NCI-H526 (cell line): ENCODE measurements around the gene SLU7.

ENCODE experiments used
- DNase-seq, 2 experiments: peaks; one replicate each; lab custom pipeline; 2025; lab: John Stamatoyannopoulos, UW

Gene SLU7

DNA sequence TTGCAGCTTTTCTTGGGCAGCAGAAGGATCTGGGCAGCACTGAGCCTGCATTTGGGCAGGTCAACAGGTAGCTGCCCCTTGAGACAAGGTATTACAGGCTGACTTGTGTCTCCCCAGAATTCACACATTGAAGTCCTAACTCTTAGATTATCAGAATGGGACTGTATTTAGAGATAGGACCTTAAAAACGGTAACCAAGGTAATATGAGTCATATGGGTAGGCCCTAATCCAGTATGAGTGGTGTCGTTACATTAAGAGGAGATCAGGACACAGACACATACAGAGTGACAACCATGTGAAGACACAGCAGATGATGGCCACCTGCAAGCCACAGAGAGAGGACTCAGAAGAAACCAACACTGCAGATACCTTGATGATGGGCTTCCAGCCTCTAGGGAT lies 51.6 kb downstream of the SLU7 start:
- DNase-seq = no peak

DNA sequence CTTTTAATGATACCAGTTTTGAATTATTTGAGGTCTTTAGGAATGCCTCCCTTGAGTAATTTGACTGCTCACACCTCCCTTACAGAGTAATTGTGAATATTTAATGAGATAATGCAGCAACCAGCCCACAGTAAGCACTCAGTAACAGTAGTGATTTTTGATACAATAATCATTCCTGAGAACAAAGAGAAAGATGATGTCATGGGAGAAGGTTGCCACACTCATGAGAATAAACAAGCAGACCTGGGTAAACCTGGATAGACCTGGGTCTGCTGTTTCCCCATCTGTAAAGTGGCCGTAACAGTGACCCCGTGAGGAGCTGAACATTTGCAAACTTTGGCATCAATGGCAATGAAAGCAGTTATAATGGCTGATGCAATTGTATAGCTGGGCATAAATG lies 52.7 kb downstream of the SLU7 start:
- DNase-seq = no peak

DNA sequence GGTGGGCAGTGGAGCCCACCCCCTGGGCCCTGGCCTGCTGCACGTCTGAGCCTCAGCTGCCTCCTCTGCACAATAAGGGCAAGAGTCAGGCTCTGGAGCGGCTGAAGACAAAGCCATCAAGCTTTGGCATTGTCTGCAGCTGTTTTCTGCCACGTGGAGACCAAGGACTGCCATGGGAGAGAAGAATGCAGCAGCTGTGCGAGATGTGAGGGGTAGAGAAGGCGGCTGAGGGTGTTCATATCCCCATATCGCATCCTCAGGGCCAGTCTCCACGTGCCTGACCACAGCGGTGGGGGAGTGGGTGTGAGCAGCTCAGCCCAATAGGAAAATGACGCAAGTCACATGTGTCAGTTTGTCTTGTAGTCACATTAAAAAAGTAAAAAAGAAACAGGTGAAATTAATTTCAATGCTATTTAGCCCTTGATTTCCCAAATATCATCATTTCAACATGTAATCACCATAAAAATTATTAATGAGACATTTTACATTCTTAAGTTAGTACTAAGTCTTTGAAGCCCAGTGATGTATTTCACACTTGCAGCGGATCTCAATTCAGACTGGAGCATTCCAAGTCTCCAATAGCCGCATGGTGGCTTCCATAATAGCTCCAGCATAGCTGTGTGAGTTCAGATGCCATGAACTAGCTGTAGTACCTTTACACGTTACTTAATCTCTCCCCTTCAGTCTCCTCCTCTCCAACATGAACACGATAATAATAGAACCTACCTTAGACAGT lies 55.1 kb downstream of the SLU7 start:
- no peak for DNase-seq

DNA sequence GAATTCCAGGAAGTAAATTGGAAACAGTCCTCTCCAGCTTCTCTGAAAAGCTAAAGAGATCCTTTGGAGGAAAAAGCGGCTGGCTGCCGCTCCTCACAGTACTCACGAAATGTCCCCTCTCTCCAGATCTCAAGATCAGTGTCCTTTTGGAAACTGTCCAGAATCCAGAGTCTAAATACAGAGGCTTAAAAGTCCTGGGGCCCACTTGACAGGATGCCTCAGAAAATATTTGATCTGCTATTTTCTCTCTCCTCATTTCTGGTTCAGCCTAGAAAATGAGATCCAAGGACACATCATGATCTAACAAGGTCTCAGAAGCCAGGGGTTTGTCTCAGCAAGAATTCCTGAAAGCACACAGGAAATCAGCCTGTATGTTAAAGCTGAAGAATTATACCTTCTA lies 55.7 kb downstream of the SLU7 start:
- no peak for DNase-seq

DNA sequence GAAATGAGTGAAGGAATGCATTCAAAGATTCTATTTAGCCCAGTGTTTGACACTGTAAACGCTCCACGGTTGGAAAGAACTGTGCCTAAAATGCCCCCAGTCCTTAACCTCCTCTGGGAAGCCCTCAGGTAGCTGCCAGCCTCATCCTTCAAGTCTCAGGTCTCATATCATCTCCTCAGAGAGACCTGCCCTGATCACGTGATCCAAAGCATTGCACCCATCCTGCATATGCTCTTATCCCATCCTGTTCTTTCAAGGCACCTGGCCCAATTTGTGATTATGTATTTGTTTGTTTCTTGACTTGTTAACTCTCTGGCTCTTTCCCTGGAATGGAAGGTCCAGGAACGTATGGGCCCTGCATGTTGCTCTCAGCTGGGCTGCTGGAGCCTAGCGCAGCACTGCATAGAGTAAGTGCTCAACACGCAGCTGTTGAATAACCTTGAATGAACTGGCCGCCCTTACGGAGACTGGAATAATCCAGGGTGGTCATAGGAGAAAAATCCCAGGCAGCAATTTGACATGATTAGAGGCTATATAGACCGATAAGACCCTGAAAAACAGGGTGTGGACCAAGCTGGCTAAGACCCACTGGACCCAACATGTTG lies 57.2 kb downstream of the SLU7 start:
- DNase-seq = no peak

DNA sequence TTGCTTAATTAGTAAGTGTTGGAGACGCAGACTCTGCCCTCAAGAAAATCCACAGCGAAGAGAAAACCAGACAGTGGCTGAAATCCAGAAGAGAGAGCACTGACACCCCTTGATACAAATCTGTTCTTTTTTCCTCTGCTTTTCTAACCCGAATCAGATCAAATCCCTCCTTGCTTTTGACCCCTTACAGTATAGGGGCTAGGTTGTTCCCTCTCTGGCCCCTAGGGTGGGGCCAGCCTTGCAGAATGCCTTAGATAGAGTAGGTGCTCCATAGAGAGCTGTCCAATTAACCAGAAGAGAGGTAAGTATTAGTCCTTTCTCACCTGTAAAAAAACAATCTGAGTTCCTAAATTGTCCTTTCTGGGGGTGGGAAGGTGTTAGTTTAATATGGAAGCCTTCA lies 58.6 kb downstream of the SLU7 start:
- no peak for DNase-seq

DNA sequence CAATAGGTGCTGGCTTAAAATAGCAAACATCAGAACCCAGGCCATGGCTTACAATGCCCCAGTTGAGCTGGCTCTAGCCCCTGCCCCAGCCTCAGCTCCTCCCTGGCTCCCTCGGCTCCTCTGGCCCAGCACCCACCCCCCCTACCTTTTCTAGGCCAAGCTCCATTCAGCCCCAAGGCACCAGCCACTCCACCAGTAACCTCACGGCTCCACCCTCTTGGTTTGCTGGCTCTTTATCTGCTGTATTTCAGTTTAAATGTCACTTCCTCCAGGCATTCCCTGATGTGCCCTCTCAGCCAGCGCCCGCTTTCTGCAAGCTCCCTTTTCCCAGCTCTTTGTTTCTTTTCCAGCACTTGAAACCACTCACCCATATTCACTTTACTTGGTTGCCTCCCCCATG lies 59.1 kb downstream of the SLU7 start:
- no peak for DNase-seq

DNA sequence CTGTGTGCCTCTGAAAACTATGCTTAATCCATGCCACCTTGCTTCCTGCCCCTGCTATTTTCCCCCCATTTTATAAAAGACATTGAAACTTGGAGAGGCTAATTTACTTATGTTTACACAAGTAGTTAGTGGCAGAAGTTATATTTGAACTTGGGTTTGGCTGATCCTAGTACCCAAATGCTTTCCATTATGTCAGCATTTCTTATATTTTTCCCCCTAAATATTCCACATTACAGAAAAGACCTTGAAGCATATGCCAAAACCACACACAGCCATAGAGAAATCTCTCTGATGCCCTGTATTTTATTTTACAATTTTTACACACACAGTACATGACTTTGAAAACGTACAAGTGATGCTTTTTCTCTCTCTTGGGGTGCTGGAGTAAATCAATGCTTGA lies 59.6 kb downstream of the SLU7 start:
- DNase-seq = no peak

DNA sequence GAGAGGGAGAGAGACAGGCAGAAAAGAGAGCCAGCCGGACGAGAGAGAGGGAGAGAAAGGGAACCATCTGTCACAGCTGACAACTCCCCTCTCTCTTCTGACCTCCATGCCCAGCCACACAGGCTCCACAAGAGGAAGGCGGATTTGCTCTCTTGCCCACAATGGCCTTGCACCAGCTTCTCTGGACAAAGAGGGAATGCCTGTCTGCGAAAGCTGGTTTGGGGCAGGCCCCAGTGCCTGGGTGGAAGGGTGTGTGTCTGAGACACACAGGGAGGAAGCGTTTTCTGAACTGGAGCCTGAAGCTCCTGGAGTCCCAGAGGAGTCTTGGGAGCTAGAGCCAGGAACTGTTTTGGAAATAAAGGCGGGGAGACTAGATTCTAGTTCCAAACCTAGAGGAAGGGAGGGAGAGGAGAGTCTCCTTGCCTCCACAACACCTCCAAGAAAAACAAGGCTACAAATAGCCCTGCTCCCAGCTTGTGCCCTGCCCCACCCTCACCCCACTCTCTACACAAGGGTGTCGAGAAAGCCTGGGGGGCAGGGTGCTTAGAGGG lies 60.9 kb downstream of the SLU7 start:
- DNase-seq = no peak

DNA sequence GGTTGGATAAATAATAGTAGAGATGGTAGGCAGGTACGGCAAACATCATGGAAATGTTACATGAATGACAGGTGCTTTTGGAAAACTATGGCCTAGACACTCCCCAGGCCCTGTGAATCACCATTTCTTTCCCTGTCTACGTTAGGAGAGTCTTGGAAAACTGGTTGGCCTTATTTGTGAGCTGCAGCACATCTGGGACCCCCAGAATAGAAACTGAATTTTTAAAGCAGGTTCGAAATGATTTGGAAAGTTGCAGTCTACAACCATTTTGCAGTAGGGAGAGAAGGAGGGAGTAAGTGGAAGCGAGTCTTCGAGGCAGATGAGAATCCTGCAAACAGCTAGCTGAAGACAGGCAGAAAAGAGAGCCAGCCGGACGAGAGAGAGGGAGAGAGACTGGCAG lies 61.5 kb downstream of the SLU7 start:
- DNase-seq = no peak

DNA sequence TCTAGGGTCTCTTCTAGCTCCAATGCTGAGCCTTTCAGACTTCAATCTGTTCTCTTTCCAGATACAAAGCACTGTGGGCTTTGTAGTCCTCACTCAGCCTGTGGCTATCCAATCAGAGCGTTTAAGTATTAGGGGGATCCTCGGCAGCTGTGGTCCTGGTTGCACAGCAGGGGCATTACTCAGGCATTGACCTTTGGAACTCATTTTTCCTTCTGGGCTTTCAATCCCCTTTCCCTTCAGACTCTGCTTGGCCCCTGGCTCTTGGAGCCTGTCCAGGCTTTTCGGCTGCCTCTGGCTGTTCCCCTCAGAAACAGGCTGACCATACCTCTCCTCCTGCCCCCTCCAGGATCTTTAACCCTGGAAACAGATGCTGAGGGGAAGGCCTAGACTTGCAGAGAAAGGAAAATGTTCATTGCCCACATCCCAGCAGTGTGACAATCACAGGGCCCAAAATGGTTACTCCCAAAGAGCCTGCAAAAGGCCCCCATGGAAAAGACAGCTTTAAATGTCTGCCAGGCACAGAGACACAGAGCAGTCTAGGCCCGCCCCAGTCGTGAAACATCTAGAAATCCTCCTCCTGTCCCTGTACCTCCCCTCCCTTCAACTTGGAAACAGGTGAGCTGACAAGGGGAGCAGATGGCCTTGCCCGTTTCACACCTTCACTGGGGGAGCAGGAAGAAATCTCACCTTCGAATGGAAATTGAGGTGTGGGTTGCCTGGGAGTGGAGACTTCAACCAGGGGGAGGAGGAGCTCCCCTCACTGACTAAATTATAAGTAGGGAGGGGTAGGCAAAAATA lies 62.1 kb downstream of the SLU7 start:
- no peak for DNase-seq

DNA sequence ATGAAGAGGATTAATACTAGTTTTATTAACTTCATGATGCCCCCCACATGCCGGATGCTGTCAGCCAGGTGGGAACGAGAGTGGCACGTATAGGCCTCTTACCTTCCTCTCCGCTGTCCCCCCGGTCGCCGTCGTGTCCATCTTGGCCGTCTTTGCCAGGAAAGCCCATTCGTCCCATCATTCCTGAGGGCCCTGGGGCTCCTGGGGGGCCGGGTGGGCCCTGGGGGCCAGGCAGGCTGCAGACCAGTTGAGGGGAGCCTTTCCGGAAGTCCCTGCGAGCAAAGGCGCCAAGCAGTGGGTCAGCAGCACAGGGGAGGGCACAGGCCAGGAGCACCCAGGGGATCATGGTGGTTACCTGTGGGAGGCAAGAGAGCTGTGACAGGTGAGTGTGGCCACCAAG lies 64.2 kb downstream of the SLU7 start:
- no peak for DNase-seq

DNA sequence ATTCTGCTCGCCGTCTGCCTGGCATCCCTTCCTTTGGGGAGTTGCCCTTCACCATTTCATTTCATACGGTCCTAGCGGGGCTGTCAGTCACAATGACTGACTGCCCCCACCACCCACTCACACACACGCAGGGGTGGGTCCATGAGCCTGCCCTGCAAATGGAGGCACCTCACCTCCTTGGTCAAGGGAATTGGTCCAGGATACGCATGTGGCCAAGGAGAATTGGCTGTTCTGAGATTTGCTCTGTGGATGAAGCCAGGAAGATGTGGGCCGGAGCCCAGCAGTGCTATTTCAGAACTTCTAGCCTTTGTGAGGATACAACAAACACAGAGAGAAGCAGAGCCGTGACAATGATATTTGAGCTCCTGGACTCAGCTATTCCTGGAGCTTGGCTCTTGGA lies 65.5 kb downstream of the SLU7 start:
- no peak for DNase-seq

DNA sequence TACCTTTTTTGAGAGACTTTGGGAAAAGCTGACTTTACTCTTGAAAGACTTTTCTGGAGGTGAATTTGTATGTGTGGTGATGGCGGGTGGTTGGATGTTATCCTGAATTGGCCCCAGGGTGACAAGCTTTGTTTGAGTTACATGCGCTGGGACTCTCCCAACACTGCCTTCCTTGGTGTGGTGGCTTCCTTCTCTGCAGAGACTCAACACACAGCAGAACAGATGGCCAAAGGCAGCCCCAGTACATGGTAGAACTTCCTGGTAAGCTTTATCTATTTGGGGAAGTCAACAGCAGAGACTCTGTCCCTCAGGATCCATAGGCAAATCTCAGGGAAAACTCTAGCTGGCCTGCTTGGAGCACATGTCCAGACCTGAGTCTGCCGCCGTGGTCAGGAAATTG lies 66.6 kb downstream of the SLU7 start:
- DNase-seq = peak; percentile 31 to 59
